Left renal cortex interstitium (tissue), 4 donors: ENCODE results near the gene UBA3. TPM values are rescaled to one million over a fixed set of nuclear protein-coding genes. Genes with fewer than 3 reads are reported as not detected.

Experiments used
- DNase-seq, 4 donors: peaks; one replicate each; pipeline ENCODE4 v3.0.0-alpha.2; 2013; ENCODE audit warnings: low read depth in 4 of 4, low spot score in 2 of 4, missing footprints in 1 of 4
- polyA plus RNA-seq, 4 donors: library from polyadenylated mRNA; unstranded; fragments of 120-200 nt; gene quantifications; one replicate each; pipeline ENCODE4 v1.2.1, GENCODE V29; 2013; ENCODE audit not compliant: insufficient read length in 4 of 4

The UBA3 gene
- polyA plus RNA-seq, 4 donors, result 70.5 to 86.5 (median 78.0) TPM

- DNase-seq, result peak in 1 of 4 donors; percentile 23
Measured at GRCh38 chr3:69079269-69080159, 651 bp downstream of the UBA3 start.

GRCh38 chr3:69072928-69073327 is 7.2 kb downstream of the UBA3 start:
- DNase-seq, result no peak

- DNase-seq, result no peak
Measured at GRCh38 chr3:69066121-69066520, 14.0 kb downstream of the UBA3 start.

- DNase-seq, result no peak
Measured at GRCh38 chr3:69065318-69065964, 14.7 kb downstream of the UBA3 start.

- DNase-seq, result no peak
Measured at GRCh38 chr3:69063636-69064035, 16.5 kb downstream of the UBA3 start.

- no peak for DNase-seq
Measured at GRCh38 chr3:69059688-69060087, 20.5 kb downstream of the UBA3 start.

- no peak for DNase-seq
Measured at GRCh38 chr3:69058947-69059224, 21.3 kb downstream of the UBA3 start.

GRCh38 chr3:69058180-69058946 is 21.8 kb downstream of the UBA3 start:
- no peak for DNase-seq

GRCh38 chr3:69052472-69052898 is 27.7 kb downstream of the UBA3 start:
- no peak for DNase-seq

- DNase-seq, result peak; percentile 95 to 98 (median 97)
Measured at GRCh38 chr3:69051756-69052471, 28.3 kb downstream of the UBA3 start, which contains the start of gene TMF1. TMF1 (minus strand) TSS chr3:69052333; CDS start chr3:69052086, 247 bp downstream.

- no peak for DNase-seq
Measured at GRCh38 chr3:69048990-69049389, 31.2 kb downstream of the UBA3 start.

GRCh38 chr3:69044608-69045007 is 35.6 kb downstream of the UBA3 start:
- DNase-seq, result no peak

GRCh38 chr3:69033470-69033869 is 46.7 kb downstream of the UBA3 start:
- DNase-seq, result no peak

GRCh38 chr3:69032737-69033136 is 47.4 kb downstream of the UBA3 start:
- no peak for DNase-seq

GRCh38 chr3:69032142-69032541 is 48.0 kb downstream of the UBA3 start:
- DNase-seq, result no peak

- no peak for DNase-seq
Measured at GRCh38 chr3:69031635-69032034, 48.5 kb downstream of the UBA3 start.

GRCh38 chr3:69020857-69021256 is 59.3 kb downstream of the UBA3 start:
- no peak for DNase-seq

GRCh38 chr3:69020424-69020823 is 59.7 kb downstream of the UBA3 start:
- DNase-seq, result no peak

GRCh38 chr3:69016901-69017300 is 63.3 kb downstream of the UBA3 start:
- no peak for DNase-seq

GRCh38 chr3:69016102-69016501 is 64.1 kb downstream of the UBA3 start:
- no peak for DNase-seq
